Eye (tissue), 1 donor: ENCODE data around the gene EDC4.
"Not testable (repeated sequence)": the region's sequence is repeated elsewhere in the genome, so short reads cannot be mapped to it uniquely, and the experiment has no call there.

Source experiments
- DNase-seq: peaks from one replicate; pipeline ENCODE4 v3.0.0-alpha.2; 2015

Gene EDC4

DNA sequence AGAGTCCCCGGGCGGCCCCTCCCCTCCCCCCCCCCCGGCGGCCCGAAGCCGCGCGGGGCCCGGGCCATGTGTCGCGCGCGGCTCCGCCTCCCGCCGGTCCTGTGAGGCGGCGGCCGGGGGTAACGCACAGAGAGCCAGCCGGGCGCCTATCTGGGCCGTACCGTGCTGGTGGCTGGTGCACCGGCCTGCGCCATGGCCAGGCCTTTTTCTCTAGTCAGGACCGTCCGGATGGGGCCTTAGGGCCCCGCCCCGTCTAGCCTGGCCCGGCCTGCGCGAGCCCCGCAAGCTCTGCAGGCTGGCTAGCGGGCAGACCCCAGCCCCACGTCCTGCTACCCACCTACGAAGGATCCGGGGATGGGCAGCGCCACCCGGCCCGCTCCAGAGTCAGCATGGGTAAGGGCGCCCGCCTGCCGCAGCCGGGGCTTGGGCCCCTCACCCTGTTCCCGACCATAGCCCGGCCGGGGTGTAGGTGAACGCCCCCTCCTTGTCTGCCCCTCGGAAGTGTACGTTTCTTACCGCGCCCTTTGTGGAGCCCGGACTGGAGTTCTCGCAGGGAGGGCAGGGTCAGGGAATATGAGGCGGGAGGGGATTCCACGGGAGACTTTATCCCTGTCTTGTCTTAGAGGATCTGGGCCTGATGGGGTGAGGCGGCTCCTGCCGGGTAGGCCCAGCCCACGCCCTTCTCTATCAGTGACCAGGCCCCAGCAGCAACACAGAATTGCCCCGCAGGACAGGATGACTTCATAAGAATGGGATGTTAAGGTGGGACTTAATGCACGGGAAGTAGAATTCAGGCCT is 25.6 kb upstream of the EDC4 start, which contains the start of gene CENPT:
CENPT (minus strand) TSS at position 630 of the 798 bp plus-strand sequence. CDS start 13,834 bp downstream, outside the sequence.
- DNase-seq, result peak; percentile 42

DNA sequence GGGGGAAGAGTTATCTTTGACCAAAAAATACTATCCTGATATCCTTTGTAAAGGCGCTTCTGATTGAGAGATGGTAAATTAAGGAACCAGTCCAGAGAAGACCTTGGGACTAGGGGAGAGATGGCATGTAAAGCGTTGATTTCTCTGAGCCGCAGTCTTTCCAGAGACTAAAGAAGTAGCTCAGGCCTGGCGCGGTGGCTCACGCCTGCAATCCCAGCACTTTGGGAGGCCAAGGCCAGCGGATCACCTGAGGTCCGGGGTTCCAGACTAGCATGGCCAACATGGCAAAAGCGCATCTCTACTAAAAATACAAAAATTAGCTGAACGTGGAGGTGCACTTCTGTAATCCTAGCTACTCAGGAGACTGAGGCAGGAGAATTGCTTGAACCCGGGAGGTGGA is 24.7 kb upstream of the EDC4 start:
- DNase-seq, result no peak

- no peak for DNase-seq
These were observed 19.2 kb upstream of the EDC4 start for GRCh38 chr16:67853670-67854069.

DNA sequence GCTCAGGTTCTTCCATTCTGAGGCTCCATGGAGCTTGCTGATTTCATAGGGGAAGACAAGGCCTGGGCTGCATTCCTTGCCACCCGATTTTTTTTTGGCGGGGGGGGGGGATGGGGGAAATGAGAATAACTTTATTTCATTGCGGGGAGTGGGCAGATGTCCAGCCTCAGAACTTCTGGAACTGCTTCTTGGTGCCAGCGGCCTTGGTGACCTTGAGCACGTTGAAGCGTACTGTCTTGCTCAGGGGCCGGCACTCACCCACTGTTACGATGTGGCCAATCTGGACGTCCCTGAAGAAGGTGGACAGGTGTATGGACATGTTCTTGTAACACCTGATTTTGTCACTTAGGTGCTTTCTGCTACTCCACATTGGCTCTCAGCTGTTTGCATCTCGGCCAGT is 17.1 kb upstream of the EDC4 start:
- DNase-seq, result no peak

DNA sequence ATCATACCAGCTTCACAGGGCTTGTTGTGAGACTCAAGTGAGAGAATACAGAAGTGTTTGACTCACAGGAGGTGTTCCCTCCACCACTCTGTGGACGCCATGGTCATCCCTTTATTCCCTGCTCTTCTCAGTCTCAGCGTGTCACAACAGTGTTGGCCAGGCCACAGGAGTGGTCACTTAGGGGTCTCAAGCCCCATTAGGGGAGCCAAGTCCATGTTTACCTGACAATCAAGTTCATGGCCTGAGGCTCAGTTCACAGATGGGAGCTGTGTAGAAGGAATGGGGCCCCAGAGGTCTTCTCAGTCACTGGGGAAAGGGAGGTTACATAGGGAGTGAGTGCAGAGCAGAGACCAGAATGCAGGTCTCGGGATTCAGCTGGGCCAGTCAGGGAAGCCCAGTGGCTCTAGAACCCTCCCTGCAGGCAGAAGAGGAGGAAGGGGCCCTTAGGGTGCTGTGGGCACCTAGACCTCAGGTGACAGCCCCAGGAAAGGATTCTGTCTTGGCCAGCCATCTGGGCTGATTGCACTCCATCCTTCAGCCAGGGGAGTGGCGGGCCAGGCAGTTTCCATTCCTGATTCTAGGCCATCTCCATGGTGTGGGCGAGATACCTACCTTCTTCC is 15.8 kb upstream of the EDC4 start:
- no peak for DNase-seq

GRCh38 chr16:67857547-67858233 is 15.2 kb upstream of the EDC4 start:
- peak; percentile 30 for DNase-seq

GRCh38 chr16:67858500-67858899 is 14.4 kb upstream of the EDC4 start:
- DNase-seq, result no peak

GRCh38 chr16:67860589-67861398 is 12.1 kb upstream of the EDC4 start:
- no peak for DNase-seq

DNA sequence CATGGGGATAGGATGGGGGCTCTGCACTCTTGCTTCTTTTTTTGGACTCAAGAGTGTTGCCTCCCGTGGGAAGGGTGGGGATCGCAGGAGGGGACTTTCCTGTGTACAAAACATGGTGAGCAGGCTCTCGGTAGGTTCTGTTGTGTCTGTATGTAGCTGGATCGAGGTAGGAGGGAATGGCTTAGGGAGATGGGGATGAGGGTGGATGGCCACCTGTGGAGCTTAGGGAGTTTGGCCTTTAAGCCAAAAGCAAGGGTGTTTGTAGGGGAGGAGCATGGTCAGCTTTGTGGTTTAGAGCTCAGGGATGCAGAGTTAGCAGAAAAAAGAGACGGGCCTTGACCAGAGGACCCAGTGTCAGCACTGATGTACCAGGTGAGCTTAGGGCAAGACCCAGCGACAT is 11.0 kb upstream of the EDC4 start:
- no peak for DNase-seq

DNA sequence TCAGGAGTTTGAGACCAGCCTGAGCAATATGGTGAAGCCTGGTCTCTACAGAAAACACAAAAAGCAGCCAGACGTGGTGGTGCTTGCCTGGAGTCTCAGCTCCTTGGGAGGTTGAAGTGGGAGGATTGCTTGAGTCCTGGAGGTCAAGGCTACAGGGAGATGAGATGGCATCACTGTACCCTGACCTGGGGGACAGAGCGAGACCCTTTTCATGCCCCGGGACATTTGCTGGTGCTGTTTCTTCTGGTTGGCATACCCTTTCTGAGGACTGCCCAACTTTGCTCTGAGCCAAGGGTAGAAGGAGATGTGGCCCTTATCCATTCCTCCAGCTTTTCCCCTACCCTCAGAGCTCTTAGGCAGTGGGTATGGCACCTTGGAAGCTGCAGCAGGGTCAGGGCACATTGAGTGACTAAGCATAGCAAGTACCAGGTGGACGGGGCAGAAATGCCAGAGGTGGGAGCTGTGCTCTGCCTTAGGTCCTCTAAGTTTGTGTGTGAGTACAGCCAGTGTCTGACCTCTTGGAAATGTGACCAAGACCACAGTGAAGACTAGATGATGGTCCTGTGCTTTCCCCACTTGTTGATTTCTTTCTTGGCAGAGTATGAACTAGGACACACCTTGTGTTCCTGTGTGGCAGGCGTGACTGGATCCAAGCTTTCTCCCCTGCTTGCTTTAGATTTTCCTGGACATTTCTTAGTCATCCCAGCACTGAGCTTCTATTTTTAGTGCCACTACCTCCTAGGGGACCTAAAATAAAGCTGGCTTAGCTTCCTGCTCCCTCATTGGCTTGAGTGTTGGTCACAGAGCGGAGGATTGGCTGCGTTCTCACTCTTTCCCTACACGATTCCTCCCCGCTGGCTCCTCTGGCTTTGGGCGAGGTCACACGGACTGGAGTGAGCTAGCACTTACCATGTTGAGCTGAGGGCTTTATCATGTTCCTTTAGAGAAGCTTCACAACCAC is 9.9 kb upstream of the EDC4 start:
- DNase-seq, result no peak

DNA sequence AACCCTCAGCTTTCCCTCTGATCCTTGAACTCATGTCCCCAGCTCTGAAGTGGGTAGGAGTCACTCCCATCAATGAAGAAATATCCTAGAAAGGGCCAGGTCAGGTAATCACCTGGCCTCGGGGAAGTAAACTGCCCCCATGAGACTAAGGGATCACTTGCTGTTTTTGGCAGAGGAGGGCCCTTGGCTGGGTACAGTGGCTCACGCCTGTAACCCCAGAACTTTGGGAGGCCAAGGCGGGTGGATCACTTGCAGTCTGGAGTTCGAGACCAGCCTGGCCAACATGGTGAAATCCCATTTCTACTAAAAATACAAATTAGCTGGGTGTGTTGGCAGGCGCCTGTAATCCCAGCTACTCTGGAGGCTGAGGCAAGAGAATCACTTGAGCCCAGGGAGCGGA is 8.8 kb upstream of the EDC4 start:
- not testable (repeated sequence) for DNase-seq

DNA sequence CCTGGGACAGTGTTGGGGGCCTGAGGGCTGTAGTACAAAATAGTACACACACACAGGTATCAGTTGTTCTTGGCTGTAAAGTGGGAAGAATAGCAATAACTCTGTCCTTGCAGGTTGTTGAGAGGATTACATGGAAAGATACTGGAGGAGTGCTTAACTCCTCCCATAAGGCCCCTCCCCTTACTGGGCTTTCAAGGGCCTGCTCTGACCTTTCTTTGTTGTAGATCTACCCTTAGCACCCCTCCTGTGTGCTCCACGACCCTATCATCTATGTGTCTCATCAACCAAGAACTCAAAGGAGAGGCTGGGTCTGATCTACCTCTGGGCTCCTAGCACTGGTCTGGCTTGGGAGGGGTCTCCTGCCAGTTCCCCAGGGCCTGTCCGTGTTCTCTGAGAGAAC is 8.3 kb upstream of the EDC4 start:
- DNase-seq, result no peak

DNA sequence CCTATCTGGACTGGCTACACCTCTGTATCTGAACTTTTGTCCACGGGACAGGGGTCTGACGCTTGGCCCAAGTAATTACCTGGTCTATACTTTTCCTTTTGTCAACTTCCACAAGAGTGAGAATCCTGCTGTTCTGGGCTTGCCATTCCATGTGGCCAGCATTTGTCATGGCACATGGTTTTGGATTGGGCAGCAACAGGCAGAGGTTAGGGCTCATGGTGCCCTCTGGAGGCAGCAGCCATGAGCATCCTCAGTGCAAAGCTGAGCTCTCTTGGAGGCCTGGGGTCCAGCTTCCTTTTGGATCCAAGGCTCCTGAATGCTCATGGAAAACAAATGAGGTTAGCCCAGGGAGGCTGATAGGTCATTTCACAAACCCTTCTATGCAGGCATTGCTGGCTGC is 7.5 kb upstream of the EDC4 start:
- DNase-seq, result no peak

GRCh38 chr16:67868290-67868689 is 4.6 kb upstream of the EDC4 start:
- no peak for DNase-seq

- no peak for DNase-seq
These were observed 3.2 kb upstream of the EDC4 start for GRCh38 chr16:67869653-67870052.

DNA sequence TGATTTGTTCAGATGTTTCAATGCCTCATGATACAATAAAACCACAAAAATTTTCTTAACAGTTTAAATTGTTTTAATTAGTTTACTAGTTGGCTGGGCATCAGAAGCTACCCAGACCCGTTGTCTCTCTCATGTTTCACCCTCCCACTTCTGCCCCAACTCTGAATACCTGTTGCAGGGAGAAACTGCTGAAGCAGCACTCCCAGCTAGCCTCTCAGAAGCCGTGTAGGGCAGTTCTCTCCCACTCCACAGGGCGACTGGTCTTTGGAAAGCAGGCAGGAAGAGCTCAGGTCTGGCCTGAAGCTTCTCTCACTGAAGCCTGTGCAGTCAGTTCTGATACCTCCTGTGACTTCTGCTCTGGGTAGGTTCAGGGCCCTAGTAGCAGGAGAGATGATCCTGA is 1.6 kb upstream of the EDC4 start:
- no peak for DNase-seq

GRCh38 chr16:67872131-67872630 is 671 bp upstream of the EDC4 start:
- no peak for DNase-seq

- no peak for DNase-seq
These were observed 851 bp downstream of the EDC4 start for GRCh38 chr16:67873435-67874370.

DNA sequence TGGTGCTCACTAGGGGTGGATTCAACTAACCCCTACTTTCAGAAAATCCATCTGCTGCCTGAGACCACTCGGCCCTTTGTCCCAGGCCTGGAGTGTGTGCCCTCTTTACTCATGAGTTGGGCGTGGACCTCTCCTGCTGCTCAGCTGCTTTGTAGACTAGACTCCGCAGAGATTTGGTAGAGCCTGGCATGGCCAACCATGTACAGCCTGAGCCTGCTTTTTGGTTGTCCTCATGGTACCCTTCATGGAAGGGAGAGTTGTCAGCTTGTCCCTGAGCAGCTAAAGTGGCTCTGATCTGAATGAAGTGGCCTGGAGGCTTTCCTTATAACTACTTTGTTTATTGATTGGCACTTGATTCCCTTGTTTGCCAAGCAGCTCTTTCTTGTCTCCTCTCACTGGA is 1.5 kb downstream of the EDC4 start:
- no peak for DNase-seq

DNA sequence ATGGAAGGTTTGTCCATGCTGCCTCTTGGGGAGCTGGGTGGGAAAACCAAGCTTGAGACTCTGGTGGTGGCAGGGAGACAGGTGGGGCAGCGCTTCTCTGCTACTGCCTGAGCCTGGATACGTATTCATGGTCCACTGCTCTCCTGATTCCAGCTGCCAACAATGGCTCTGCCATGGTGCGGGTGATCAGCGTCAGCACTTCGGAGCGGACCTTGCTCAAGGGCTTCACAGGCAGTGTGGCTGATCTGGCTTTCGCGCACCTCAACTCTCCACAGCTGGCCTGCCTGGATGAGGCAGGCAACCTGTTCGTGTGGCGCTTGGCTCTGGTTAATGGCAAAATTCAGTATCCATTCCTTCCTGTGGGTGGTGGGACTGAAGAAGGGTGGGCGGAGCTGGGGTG is 4.2 kb downstream of the EDC4 start:
- no peak for DNase-seq

GRCh38 chr16:67878232-67878631 is 5.4 kb downstream of the EDC4 start:
- no peak for DNase-seq
